GM12864 (cell line): ENCODE data around the gene PSMD2.

Experiments
- DNase-seq: peaks from one replicate; pipeline ENCODE4 v3.0.0-alpha.2; 2011; ENCODE audit warnings: low read depth
- H3K4me3 ChIP-seq: 2 replicates; pipeline ENCODE4 v1.5.1; 2011; ENCODE audit warnings: mild to moderate bottlenecking, low read depth, low read length, control low read depth
- TF ChIP-seq, protein P1 (sequence below): IDR thresholded peaks from 2 replicates; pipeline ENCODE4 v1.5.1; 2011; ENCODE audit warnings: low read depth, mild to moderate bottlenecking, moderate library complexity, low read length, control low read depth, inconsistent platforms; ENCODE audit errors: missing control alignments

The PSMD2 gene

DNA sequence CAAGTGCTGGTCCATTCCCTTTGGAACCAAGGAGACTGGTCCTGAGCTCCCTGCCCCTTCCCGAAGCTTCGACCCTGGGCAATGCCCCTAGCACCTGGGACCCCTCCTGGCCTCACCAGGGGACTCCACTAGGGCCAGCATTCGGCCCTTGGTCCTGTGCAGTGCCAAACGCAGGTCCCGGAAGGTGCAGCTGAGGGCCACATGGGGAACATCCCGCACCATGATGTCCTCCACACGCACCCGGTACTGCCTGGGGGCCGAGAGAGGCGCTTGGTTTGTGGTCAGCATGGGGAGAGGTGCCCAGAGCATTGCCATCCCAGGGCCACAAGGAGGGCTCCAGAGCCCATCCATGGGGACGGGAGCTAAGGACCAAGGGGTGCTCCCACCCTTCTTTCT lies 54.5 kb downstream of the PSMD2 start:
- DNase-seq = no peak
- TF ChIP-seq, protein P1, sequence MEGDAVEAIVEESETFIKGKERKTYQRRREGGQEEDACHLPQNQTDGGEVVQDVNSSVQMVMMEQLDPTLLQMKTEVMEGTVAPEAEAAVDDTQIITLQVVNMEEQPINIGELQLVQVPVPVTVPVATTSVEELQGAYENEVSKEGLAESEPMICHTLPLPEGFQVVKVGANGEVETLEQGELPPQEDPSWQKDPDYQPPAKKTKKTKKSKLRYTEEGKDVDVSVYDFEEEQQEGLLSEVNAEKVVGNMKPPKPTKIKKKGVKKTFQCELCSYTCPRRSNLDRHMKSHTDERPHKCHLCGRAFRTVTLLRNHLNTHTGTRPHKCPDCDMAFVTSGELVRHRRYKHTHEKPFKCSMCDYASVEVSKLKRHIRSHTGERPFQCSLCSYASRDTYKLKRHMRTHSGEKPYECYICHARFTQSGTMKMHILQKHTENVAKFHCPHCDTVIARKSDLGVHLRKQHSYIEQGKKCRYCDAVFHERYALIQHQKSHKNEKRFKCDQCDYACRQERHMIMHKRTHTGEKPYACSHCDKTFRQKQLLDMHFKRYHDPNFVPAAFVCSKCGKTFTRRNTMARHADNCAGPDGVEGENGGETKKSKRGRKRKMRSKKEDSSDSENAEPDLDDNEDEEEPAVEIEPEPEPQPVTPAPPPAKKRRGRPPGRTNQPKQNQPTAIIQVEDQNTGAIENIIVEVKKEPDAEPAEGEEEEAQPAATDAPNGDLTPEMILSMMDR = no peak
- H3K4me3 ChIP-seq = no peak overlapping the region

- TF ChIP-seq, protein P1 = peak; percentile 82
- DNase-seq = no peak
Measured at GRCh38 chr3:184354121-184354728, 55.2 kb downstream of the PSMD2 start.

GRCh38 chr3:184354754-184355153 lies 55.7 kb downstream of the PSMD2 start:
- no peak for DNase-seq
- no peak overlapping the region for H3K4me3 ChIP-seq
- TF ChIP-seq, protein P1 = no peak

More at GRCh38 chr3:184354121-184354728, 55.2 kb downstream of the PSMD2 start:
- H3K4me3 ChIP-seq = no peak overlapping the region

DNA sequence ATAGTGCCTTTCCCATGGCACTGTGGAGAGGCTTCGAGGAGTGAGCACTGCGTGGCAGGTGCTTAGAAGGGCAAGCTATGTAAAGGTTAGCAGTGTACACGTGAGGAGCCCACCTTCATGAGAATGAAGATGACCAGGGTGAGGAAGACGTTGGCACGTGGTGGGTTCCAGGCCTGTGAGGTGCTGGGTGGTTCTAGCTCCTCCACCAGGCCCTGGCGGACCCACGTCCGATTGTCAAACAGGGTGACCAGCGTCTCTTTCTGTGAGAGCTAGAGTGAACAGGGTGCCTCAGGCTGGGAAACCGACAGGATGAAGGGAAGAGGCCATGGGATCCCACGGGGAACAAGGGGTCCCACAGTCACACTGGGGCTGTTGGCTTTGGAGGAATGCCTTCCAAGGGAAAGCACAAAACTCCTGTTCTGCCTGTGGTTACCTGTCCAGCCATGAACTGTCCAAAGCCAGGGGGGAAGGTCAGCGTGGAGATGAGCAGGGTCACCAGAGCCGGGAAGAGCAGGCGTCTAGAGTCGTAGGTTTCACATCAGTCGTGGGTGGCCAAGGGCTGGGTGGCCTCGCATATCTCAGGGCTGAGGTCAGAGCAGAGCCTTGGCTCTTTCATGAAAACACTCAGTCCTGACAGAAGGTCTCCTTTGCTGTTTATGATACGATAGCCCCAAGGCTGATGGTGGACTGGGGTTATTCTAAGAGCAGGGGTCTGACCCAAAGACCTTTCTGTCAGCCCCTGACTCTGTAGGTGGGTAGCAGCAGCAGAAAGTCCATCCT lies 56.4 kb downstream of the PSMD2 start:
- no peak for DNase-seq
- H3K4me3 ChIP-seq = no peak overlapping the region
- TF ChIP-seq, protein P1 = no peak

DNA sequence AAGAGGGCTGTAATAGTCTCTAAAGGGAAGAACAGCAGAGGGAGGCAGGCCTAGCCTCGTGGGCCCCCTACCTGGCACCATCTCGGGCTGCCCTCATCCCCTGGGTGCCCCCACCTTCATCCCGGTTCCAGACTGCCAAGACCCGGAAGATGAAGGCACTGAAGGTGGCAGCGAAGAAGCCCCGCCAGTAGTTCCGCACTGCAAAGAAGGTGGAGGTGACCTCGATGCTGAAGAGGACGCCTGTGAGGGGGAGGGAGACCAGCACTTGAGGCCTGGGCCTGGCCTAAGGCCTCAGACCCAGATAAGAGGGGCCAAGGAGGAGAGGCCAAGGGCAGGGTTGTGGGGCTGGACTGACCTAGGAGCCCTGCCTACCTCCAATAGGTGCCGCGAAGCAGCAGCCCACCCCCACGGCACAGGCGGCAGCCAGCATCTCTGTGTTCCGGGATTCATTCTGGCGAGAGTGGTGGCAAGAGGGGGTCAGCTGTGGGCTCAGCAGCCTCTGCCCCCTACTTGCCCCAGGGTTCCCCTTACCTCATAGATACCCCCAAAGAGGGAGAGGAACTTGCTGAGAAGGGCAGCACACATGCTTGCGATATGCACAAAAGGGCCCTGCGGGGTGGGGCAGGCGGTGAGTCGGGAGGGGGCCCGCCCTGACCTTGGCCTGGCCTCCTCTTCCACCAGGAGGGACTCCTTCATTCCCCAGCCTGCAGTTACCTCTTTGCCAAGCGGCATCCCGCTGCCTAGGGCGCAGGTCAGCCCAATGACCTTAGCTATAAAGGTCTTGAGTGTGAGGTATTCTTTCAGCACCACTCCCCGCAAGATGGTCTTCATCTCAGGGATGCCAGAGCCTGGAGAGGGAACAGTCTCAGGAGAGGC lies 58.4 kb downstream of the PSMD2 start:
- TF ChIP-seq, protein P1 = no peak
- no peak overlapping the region for H3K4me3 ChIP-seq
- DNase-seq = no peak

DNA sequence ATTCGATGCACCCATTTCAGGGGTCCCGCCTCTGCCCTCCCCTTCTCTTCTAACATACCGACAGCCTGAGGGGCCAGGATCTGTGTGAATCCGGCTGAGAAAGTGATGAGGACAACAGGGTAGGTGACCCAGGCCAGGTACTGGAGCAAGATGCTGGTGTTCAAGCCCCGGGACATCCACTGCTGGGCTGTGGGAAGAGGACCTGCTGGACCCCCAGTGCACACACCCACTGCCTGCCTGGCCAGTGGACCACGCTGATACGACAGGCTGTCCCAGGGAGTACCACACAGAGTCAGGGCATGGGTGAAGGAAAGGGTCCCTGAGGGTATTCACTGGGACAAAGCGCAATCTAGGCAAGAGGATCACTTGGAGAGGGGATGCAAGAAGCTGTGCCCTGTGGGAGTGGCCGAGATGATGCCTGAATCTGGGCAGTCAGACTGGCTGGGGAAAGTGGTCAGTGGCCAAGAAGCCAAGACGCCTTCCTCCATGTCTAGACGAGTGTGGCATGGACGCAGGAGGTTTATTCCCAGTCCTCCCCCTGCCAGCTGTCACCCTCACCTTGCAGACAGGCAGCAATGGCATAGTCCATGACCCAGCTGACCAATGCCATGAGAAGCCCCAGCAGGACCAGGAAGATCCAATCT lies 59.2 kb downstream of the PSMD2 start:
- no peak for DNase-seq
- no peak overlapping the region for H3K4me3 ChIP-seq
- TF ChIP-seq, protein P1 = no peak
